Neutrophil (primary cell): ENCODE results near the gene CCDC174.

Source experiments
- H3K27ac ChIP-seq: fragments of 200-600 bp; sonication (generic); 2 replicates; pipeline ENCODE4 v1.5.1; 2016; ENCODE audit warnings: mild to moderate bottlenecking, moderate library complexity
- H3K27me3 ChIP-seq: fragments of 200-600 bp; sonication (generic); 2 replicates; pipeline ENCODE4 v1.6.0; 2016; ENCODE audit warnings: mild to moderate bottlenecking
- H3K36me3 ChIP-seq: fragments of 200-600 bp; sonication (generic); 2 replicates; pipeline ENCODE4 v1.5.1; 2017
- H3K4me1 ChIP-seq, 2 experiments: fragments of 200-600 bp in 1 of 2; sonication (generic) in 1 of 2; 1 replicate in 1 of 2; 2 replicates in 1 of 2; pipeline versions ENCODE4 v1.5.1 to v1.6.1; 2013 to 2016; ENCODE audit warnings: low read depth in 1 of 2, low read length in 1 of 2, mild to moderate bottlenecking in 1 of 2, moderate library complexity in 1 of 2; ENCODE audit not compliant: control insufficient read depth in 1 of 2, insufficient read depth in 1 of 2
- H3K4me3 ChIP-seq, 2 experiments: fragments of 200-600 bp in 1 of 2; sonication (generic) in 1 of 2; 1 replicate in 1 of 2; 2 replicates in 1 of 2; pipeline ENCODE4 v1.5.1; 2013 to 2016; ENCODE audit warnings: low read depth in 1 of 2, low read length in 1 of 2, mild to moderate bottlenecking in 1 of 2, moderate library complexity in 1 of 2
- H3K9me3 ChIP-seq: fragments of 200-600 bp; sonication (generic); 2 replicates; pipeline ENCODE4 v1.5.1; 2016
- CTCF ChIP-seq: fragments of 200-600 bp; sonication (generic); IDR thresholded peaks from 2 replicates; pipeline ENCODE4 v1.5.1; 2016; ENCODE audit warnings: antibody characterized with exemption

The CCDC174 gene

DNA sequence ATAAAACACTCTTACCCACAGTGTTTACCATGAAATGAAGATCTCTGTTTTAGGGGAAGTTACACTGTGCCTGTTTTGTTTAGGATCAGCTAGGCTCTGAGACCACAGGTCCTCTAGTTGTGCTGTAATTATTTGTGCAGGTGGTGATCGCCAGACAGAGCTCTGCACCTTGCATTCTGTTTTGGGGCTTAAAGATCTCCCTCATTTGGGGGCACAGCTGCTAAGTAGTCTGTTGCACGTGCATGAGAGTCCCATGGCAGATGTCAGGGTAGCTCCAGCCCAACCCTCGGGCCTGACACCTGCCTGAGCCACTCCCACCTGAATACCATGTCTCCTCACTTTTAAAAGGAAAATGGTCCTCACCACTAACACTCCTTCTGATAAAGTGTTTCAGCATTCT lies 35.8 kb downstream of the CCDC174 start:
- Histone ChIP-seq H3K27ac (no peak overlapping the region), H3K4me3 (no peak overlapping the region), H3K9me3 (no peaks in the 10 kb centered on the region), H3K36me3 (no peaks in the 10 kb centered on the region), H3K27me3 (no peaks in the 10 kb centered on the region), H3K4me1 (peaks cover 26 to 31% of the 10 kb centered on the region in 2 experiments)
- no peak for TF ChIP-seq CTCF

DNA sequence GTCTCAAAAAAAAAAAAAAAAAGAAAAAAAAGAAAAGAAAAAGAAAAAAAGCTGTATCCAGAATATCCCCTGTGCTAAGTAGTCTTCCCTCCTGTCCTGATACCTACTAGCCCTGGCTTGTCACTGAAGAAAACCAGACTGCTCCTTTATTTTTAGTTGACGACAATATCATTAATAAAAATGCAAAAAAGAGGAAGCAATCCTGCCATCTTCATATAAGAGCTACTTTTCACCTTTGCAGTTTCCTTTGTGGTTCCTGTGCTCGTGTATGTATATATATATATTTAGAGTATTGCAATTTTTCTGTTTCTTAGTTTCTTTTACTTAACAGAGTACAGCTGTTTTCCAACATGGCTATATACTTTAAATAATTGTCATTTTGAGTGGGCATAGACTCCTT lies 37.0 kb downstream of the CCDC174 start:
- no peaks in the 10 kb centered on the region for H3K9me3 ChIP-seq
- peaks cover 26 to 31% of the 10 kb centered on the region in 2 experiments for H3K4me1 ChIP-seq
- no peak overlapping the region for H3K4me3 ChIP-seq
- no peak overlapping the region for H3K27ac ChIP-seq
- H3K36me3 ChIP-seq = no peaks in the 10 kb centered on the region
- H3K27me3 ChIP-seq = no peaks in the 10 kb centered on the region
- TF ChIP-seq CTCF = no peak

- no peak overlapping the region for H3K27ac ChIP-seq
- no peaks in the 10 kb centered on the region for H3K36me3 ChIP-seq
- H3K4me1 ChIP-seq = peaks cover 26 to 31% of the 10 kb centered on the region in 2 experiments
- no peak for TF ChIP-seq CTCF
- H3K4me3 ChIP-seq = no peak overlapping the region
- no peaks in the 10 kb centered on the region for H3K9me3 ChIP-seq
- H3K27me3 ChIP-seq = no peaks in the 10 kb centered on the region
These were observed 37.9 kb downstream of the CCDC174 start for GRCh38 chr3:14689247-14689980.

DNA sequence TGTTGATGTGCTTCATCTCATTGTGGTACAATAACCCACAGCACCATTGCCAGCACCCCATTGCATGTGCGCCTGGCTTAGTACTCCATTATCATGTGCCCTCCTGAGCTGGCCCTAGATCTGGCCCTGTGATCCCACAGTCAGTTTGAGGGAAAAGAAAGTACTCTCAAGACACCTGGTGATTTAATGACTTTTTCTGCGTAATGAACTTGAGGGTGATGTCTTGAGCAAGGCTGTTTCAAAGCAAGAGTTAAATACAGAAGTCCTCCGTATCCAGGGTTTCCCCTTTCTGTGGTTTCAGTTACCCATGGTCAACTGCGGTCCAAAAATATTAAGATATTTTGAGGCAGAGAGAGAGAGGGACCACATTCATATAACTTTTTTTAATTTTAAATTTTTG lies 39.7 kb downstream of the CCDC174 start:
- no peak overlapping the region for H3K4me3 ChIP-seq
- no peak for TF ChIP-seq CTCF
- H3K27ac ChIP-seq = no peak overlapping the region
- H3K36me3 ChIP-seq = no peaks in the 10 kb centered on the region
- peaks cover 26 to 31% of the 10 kb centered on the region in 2 experiments for H3K4me1 ChIP-seq
- no peaks in the 10 kb centered on the region for H3K27me3 ChIP-seq
- H3K9me3 ChIP-seq = no peaks in the 10 kb centered on the region

GRCh38 chr3:14691719-14692118 lies 40.2 kb downstream of the CCDC174 start:
- Histone ChIP-seq H3K4me3 (no peak overlapping the region), H3K27ac (no peak overlapping the region)

More at GRCh38 chr3:14691719-14692118, 40.2 kb downstream of the CCDC174 start:
- no peaks in the 10 kb centered on the region for H3K9me3 ChIP-seq
- H3K27me3 ChIP-seq = no peaks in the 10 kb centered on the region
- TF ChIP-seq CTCF = no peak
- H3K36me3 ChIP-seq = no peaks in the 10 kb centered on the region
- H3K4me1 ChIP-seq = peaks cover 26 to 31% of the 10 kb centered on the region in 2 experiments
